NCI-H1092 (cell line): Measurements from ENCODE around the gene VSNL1.
A peak's percentile ranks its signal among the peaks of the same experiment; 100 is the strongest.

Experiments used
- DNase-seq: peaks from one replicate; lab custom pipeline; 2025; lab: John Stamatoyannopoulos, UW

VSNL1 gene

DNA sequence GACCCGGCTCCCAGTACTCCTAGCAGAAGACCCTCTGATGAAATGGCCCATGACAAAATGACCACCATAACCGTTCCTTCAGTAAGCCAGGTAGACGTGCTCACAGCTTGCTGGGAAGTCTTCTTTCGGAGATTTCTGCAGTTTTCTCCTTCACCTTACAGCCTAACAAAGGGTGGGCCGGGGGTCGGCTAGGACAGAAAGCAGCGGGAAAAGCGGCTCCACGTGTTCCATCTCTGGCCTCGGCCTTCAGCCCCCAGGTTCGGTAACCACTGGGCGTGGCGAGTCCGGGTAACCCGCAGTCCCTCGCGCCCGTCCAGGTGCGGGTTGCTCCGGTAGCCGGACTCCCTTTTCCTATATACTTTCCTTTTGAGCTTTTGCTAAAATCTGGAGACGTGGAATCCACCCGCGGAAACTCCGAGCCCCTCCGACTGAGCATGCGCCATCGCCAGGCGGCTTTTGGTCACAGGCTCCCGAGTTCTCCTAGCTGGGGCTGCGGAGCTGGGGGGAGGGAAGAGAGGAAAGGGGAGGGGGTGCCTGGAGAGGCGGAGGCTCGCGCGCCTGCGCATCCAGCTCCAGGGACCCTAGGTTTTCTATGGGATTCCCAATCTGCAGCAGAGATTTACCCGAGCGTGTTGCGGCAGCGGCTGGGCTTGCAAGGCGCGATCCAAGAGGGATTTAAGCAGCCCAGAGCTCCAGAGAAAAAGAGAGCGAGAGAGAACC lies at the start of gene VSNL1:
TSS of gene VSNL1 (plus strand) at position 604 of the 720 bp plus-strand sequence. CDS start 51,379 bp downstream, outside the sequence.
- DNase-seq, result peak; percentile 57

DNA sequence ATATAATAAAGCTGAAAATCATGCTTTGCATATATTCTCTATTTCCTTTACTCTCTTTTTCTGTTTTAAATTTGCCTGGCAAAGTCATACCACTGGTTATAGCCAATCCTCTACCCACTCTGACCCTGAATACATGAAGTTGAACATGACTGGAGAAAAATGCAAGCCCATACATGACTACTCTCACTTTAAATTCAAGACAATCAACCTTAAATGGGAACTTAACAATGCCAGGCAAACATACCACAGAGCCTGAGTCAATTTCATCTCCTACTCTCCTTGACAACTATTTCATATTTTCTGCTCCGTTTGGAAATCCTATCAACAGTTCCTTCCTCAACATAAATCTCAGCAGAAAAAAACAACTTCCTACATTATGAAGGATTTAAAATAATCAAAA lies 44.9 kb upstream of the VSNL1 start:
- no peak for DNase-seq

DNA sequence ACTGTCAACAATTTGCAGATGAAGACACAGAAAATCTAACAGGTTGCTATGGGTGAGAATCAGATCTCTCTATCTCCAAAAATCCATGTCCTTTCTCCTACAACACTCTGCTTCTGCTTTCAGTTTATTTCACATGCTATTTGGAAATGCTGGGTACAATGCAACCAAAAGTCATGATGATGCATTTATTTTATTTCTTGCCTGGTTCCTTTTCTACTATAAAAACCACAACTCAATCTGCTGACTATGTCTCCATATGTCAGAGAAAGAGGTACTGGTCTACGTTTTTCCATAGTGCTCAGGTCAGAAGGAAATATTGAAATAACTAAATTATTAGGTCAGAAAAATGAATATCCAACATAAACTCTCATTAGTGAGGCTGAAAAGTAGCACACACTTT lies 42.8 kb upstream of the VSNL1 start:
- no peak for DNase-seq

DNA sequence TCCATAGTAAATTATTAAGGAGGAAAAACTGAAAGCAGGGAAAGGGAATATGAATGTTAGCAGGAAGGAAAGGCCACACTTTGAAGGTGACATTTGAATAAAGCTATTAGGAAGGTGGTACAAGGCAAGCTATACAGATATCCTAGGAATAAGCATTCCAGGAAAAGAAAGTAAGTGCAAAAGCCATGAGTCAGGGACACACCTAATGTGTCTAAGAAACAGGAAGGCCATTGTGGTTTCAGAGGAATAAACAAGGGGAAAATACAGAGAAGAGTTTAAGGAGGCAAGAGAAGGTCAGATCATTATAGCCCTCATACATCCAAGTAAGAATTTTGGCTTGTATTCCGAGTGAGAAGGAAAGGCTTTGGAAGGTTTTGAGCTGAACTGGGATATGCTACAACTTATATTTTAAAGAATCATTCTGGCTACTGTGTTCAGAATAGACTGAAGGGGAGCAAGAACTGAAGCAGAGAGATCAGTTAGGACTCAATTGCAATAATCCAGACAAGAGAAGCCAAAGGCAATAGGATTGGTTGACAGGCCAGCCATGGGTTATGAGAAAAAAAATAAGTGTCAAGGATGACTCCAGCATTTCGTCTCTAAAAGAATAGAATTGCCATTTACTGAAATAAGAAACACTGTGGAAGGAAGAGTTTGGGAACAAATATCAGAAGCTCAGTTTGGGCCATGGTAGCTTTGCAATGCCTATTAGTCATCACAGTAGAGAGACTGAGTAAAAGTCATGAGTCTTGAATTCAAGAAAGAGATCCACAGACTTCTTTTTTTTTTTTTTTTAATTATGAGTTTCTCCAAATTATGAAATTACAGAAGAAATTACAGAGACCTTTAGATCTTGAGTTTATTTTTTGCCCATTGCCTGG lies 33.5 kb upstream of the VSNL1 start:
- no peak for DNase-seq

DNA sequence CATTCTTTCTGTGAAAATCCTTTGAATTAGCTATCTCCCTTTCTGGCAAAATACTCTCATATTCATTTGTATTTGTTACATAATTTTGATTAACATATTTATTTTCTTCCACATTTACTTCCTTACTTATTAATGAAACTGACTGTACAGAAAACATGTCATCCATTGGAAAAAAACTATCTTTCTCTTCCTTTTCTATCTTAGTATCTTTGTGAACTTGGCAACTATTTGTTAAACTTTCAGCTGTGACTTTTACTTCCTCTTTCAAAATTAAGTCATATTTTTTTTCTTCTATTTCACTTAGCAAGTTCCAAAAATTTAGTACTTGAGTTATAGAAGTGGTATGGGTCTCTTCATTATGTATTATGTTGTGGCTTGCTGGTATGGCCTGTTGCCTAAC lies 24.8 kb upstream of the VSNL1 start:
- DNase-seq, result no peak

GRCh38 chr2:17517481-17518211 lies 22.9 kb upstream of the VSNL1 start:
- no peak for DNase-seq

- no peak for DNase-seq
Measured at GRCh38 chr2:17518212-17519154, 22.0 kb upstream of the VSNL1 start, which contains the start of gene RAD51AP2. RAD51AP2 (minus strand) TSS chr2:17518440; CDS start chr2:17518415, 25 bp downstream.

GRCh38 chr2:17519486-17519885 lies 21.0 kb upstream of the VSNL1 start:
- DNase-seq, result no peak

DNA sequence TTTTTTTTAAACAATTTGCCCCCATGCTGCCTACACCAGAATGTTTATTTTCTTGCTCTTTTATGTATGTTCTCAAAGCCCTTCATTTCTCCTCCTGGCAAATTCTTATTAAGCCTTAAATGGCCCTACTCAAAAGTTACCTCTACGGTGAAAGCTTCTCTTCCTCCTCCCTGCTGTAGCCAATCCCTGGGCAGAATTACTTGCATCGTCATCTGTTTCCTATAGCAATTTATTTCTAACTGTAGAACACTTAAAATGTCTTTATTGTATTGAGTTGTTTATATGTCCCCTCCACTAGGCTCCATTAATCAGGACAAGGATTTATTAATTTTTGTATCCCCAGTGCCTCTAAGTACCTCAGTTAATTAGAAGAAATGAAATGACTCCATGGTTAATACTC lies 19.7 kb upstream of the VSNL1 start:
- no peak for DNase-seq

DNA sequence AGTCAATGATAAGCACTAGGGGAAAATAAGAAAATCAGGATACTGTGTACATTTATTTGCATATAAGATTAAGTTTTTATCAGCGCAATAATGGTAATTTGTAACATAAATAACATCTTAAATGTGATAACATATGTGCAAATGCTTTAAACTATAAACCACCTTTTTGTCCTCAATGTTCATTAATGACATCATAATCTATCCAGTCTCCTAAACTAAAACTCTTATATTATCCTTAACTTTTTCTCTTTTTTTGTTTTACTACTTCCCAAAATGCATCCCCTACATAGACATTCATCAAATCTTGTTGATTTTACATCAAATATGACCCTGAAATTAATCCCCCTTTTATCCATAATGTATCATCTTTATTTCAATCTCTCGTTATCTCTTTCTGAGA lies 18.9 kb upstream of the VSNL1 start:
- no peak for DNase-seq

GRCh38 chr2:17522303-17522702 lies 18.2 kb upstream of the VSNL1 start:
- DNase-seq, result no peak

DNA sequence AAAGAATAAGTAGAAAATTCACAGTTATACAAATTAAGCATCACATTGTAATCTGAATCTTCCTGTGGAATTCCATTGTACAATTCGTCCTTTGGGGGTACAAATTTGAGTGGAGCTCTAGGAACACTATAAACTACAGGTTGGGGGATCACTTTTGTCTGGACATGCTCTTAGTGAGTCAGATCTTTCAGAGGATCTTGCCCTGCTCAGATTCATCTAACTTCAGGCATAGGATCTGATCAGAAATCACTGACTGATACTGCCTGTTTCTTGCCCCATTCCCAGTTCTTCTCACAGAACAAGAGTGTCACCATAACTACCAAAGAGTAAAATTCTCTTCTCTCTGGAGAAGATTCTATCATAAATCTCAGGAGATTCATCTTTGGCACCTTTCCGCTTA lies 10.7 kb upstream of the VSNL1 start:
- DNase-seq, result no peak

DNA sequence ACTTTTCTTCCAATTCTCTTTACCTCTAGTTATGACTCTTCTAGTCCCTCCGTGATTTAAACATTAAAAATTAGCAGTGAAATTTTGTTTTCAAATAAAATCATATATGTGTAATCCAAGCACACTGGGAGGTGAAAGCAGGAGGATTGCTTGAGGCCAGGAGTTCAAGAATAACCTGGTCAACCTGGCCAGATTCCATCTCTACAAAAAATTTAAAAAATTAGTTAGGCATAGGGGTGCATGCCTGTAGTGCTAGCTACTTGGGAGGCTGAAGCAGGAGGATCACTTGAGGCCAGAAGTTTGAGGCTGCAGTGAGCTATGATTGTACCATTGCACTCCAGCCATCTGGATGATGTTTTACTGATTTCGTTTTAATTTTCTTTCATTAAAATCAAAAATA lies 7.0 kb upstream of the VSNL1 start:
- DNase-seq, result no peak

GRCh38 chr2:17536416-17536815 lies 4.1 kb upstream of the VSNL1 start:
- DNase-seq, result no peak

- DNase-seq, result no peak
Measured at GRCh38 chr2:17538022-17538843, 2.3 kb upstream of the VSNL1 start.

DNA sequence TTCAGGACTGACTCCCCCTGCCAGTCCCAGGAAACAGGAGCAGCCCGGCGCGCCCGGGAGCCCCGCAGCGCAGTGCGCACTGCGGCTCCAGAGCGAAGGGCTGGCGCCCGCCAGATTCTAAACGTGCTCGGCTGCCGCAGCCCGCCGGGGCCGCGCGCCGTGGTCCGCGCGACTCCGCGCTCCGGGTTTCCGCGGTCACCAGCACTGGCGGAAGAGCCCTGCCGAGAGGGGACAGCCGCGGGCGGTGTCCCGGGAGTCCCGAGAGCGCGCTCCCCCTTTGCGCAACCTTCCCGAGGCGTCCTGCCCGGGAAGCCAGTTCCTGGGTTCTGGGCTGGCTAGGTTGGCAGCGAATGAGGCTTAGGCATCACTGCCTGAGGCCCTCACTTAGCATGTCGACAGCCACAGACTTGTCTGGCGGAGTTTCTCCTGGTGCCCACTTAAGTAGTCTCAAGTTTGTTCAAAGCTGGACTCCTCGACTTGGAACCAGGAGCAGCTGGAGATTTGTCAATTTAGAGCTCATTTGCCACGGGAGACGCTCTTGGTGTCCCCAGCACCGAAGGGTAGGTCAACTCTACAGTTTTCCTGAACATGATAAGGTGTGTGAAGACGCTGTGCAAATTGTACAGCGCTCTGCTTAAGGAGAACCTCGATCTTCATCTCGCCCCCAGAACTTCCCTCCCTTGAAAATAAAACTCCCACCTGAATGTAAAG lies 1.5 kb upstream of the VSNL1 start:
- no peak for DNase-seq

DNA sequence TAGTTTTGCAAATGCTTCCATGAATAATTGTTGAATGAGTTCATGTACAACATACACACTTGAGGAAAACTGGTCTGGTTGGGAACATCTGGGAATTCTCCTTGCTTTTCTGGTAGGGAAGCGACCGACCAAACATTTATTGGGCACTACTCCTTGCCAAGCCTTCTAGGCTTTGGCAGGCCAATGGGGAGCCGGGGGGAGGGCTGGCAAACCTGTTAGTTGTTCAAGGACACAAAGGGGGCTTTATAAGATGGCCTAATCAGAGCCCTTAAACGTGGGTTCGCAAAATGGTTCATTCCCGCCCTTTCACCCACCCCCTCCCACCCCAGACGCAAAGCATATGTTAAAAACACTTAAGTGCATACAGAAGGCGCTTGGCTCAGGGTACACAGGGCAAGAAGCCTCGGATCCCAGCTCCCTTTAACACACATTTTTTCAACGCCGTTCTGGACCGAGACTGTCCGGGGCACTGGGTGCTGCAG lies 844 bp upstream of the VSNL1 start:
- DNase-seq, result no peak

GRCh38 chr2:17540813-17541530 lies 476 bp downstream of the VSNL1 start:
- DNase-seq, result no peak

- DNase-seq, result no peak
Measured at GRCh38 chr2:17541531-17541950, 1.0 kb downstream of the VSNL1 start.
